CD14-positive monocyte (primary cell): ENCODE results near the gene CAPG. TPM values are rescaled to one million over a fixed set of nuclear protein-coding genes. Genes with fewer than 3 reads are reported as not detected.
"Not testable (repeated sequence)": the region's sequence is repeated elsewhere in the genome, so short reads cannot be mapped to it uniquely, and the experiment has no call there.

Experiments
- DNase-seq, 3 donors: peaks; one replicate each; pipeline ENCODE4 v3.0.0-alpha.2; 2011 to 2022
- H2AFZ ChIP-seq: 2 replicates; pipeline ENCODE4 v1.6.0; 2012; ENCODE audit warnings: mild to moderate bottlenecking, low read depth, low read length, inconsistent platforms; ENCODE audit not compliant: insufficient read depth, poor library complexity, severe bottlenecking
- H3K27ac ChIP-seq, 2 donors: 1 replicate in 1 of 2; 2 replicates in 1 of 2; pipeline ENCODE4 v1.5.1; 2012 to 2013; ENCODE audit warnings: low read length in 2 of 2, control low read depth in 1 of 2, inconsistent platforms in 1 of 2, low read depth in 1 of 2, mild to moderate bottlenecking in 1 of 2
- H3K27me3 ChIP-seq, 2 donors: one replicate each; pipeline versions ENCODE4 v1.6.0 to v1.6.1; 2011 to 2013; ENCODE audit warnings: low read length in 2 of 2; ENCODE audit not compliant: control insufficient read depth in 2 of 2, insufficient read depth in 2 of 2
- H3K36me3 ChIP-seq, 2 donors: replicated peaks in 1 of 2; 1 replicate in 1 of 2; 2 replicates in 1 of 2; pipeline versions ENCODE4 v1.5.1 to v1.6.1; 2012 to 2013; ENCODE audit warnings: low read length in 2 of 2, control low read depth in 1 of 2, inconsistent platforms in 1 of 2, mild to moderate bottlenecking in 1 of 2; ENCODE audit not compliant: insufficient read depth in 2 of 2, control insufficient read depth in 1 of 2
- H3K4me1 ChIP-seq, 2 donors: 1 replicate in 1 of 2; 2 replicates in 1 of 2; pipeline versions ENCODE4 v1.5.1 to v1.6.1; 2012 to 2013; ENCODE audit warnings: low read length in 2 of 2, control low read depth in 1 of 2, inconsistent platforms in 1 of 2, mild to moderate bottlenecking in 1 of 2, moderate library complexity in 1 of 2; ENCODE audit not compliant: insufficient read depth in 2 of 2, control insufficient read depth in 1 of 2
- H3K4me2 ChIP-seq: replicated peaks from 2 replicates; pipeline ENCODE3; 2012; ENCODE audit warnings: low read length, moderate library complexity, mild to moderate bottlenecking; ENCODE audit not compliant: poor library complexity, severe bottlenecking; ENCODE audit errors: extremely low read depth
- H3K4me3 ChIP-seq, 3 experiments: fragments of 200-600 bp in 1 of 3; sonication (generic) in 1 of 3; replicated peaks in 1 of 3; 1 replicate in 2 of 3; 2 replicates in 1 of 3; pipeline ENCODE4 v1.5.1; 2011 to 2013; ENCODE audit warnings: low read length in 3 of 3, mild to moderate bottlenecking in 3 of 3, control low read depth in 2 of 3, low read depth in 2 of 3, inconsistent platforms in 1 of 3, moderate library complexity in 1 of 3
- H3K79me2 ChIP-seq: 2 replicates; pipeline ENCODE4 v1.6.0; 2012; ENCODE audit warnings: mild to moderate bottlenecking, control low read depth, inconsistent platforms, low read length, moderate library complexity; ENCODE audit not compliant: insufficient read depth
- H3K9ac ChIP-seq: 2 replicates; pipeline ENCODE4 v1.6.0; 2017; ENCODE audit warnings: low read length, mild to moderate bottlenecking; ENCODE audit not compliant: insufficient read depth, poor library complexity, severe bottlenecking
- H3K9me3 ChIP-seq, 2 donors: replicated peaks in 1 of 2; 1 replicate in 1 of 2; 2 replicates in 1 of 2; pipeline versions ENCODE4 v1.5.1 to v1.6.1; 2012 to 2013; ENCODE audit warnings: low read length in 2 of 2, control low read depth in 1 of 2; ENCODE audit not compliant: control insufficient read depth in 1 of 2, insufficient read depth in 1 of 2
- H4K20me1 ChIP-seq: 2 replicates; pipeline ENCODE4 v1.6.0; 2012; ENCODE audit warnings: mild to moderate bottlenecking, low read length, control low read depth, moderate library complexity; ENCODE audit not compliant: insufficient read depth
- H3K27ac Mint-ChIP-seq, 7 donors: one replicate each; pipeline ENCODE4 v1.8.0; 2020; ENCODE audit warnings: mild to moderate bottlenecking in 7 of 7, mixed read lengths in 7 of 7, moderate library complexity in 6 of 7, inconsistent platforms in 2 of 7
- H3K27me3 Mint-ChIP-seq, 3 donors: one replicate each; pipeline ENCODE4 v1.8.0; 2021 to 2022; ENCODE audit warnings: low read depth in 3 of 3, mild to moderate bottlenecking in 3 of 3, mixed read lengths in 3 of 3, moderate library complexity in 3 of 3, inconsistent platforms in 1 of 3
- H3K36me3 Mint-ChIP-seq, 2 donors: one replicate each; pipeline ENCODE4 v1.8.0; 2020; ENCODE audit warnings: mixed read lengths in 2 of 2, inconsistent platforms in 1 of 2, mild to moderate bottlenecking in 1 of 2
- H3K4me1 Mint-ChIP-seq: one replicate; pipeline ENCODE4 v1.8.0; 2020; ENCODE audit warnings: mild to moderate bottlenecking, mixed read lengths
- H3K4me3 Mint-ChIP-seq, 2 donors: one replicate each; pipeline ENCODE4 v1.8.0; 2020; ENCODE audit warnings: mild to moderate bottlenecking in 2 of 2, mixed read lengths in 2 of 2, moderate library complexity in 1 of 2
- H3K9me3 Mint-ChIP-seq, 7 donors: one replicate each; pipeline ENCODE4 v1.8.0; 2020 to 2022; ENCODE audit warnings: mixed read lengths in 7 of 7, mild to moderate bottlenecking in 6 of 7, moderate library complexity in 6 of 7, inconsistent platforms in 2 of 7
- CTCF ChIP-seq: fragments of 200-600 bp; IDR thresholded peaks from one replicate; pipeline ENCODE4 v1.8.0; 2022; ENCODE audit warnings: antibody characterized with exemption, mild to moderate bottlenecking
- WGBS: methylation state at CpG from one replicate; pipeline ENCODE4 v1.1.5; 2013; ENCODE audit warnings: missing lambda C conversion rate; ENCODE audit not compliant: insufficient coverage; 5-methylcytosine and 5-hydroxymethylcytosine counted together
- intact Hi-C, 2 donors: fragments of 100-400 bp; cut with micrococcal nuclease; formaldehyde crosslinking; loops; one replicate each; pipeline versions ENCODE4 v1.15.0 to v1.15.1; 2023
- polyA plus RNA-seq, 3 donors: library from polyadenylated mRNA; depleted of rRNA in 1 of 3; unstranded in 2 of 3; stranded (reverse) in 1 of 3; fragments of 300-500 nt in 2 of 3; fragments of >200 nt in 1 of 3; fragmentation: Illumina TruSeq in 2 of 3; gene quantifications; 1 replicate in 2 of 3; 2 replicates in 1 of 3; pipeline ENCODE4 v1.2.3, GENCODE V29; 2012 to 2021

Gene CAPG
- polyA plus RNA-seq, 3 donors: 474 to 847 (median 631) TPM

GRCh38 chr2:85368921-85369320, 41.2 kb downstream of the CAPG start:
- H3K27ac Mint-ChIP-seq: peak overlapping the region in 1 of 7 donors; percentile 66
- Histone ChIP-seq H3K4me2 (no peak overlapping the region), H3K4me1 (no peaks in the 10 kb centered on the region), H3K27ac (no peak overlapping the region), H2AFZ (no peak overlapping the region), H3K27me3 (no peaks in the 10 kb centered on the region), H3K36me3 (peaks cover 6 to 53% of the 10 kb centered on the region in 2 donors), H3K9me3 (peaks cover 0 to 3% of the 10 kb centered on the region in 2 donors), H3K4me3 (no peak overlapping the region), H3K79me2 (no peaks in the 10 kb centered on the region), H4K20me1 (no peaks in the 10 kb centered on the region), H3K9ac (no peak overlapping the region)
- peaks cover 0 to 3% (median 0%) of the 10 kb centered on the region in 7 donors for H3K9me3 Mint-ChIP-seq
- no peaks in the 10 kb centered on the region for H3K27me3 Mint-ChIP-seq
- no peak overlapping the region for H3K4me3 Mint-ChIP-seq
- no peaks in the 10 kb centered on the region for H3K4me1 Mint-ChIP-seq
- intact Hi-C loops: no loop called here
- no peak for TF ChIP-seq CTCF
- peaks cover 47 to 48% of the 10 kb centered on the region in 2 donors for H3K36me3 Mint-ChIP-seq
- no peak for DNase-seq

DNA sequence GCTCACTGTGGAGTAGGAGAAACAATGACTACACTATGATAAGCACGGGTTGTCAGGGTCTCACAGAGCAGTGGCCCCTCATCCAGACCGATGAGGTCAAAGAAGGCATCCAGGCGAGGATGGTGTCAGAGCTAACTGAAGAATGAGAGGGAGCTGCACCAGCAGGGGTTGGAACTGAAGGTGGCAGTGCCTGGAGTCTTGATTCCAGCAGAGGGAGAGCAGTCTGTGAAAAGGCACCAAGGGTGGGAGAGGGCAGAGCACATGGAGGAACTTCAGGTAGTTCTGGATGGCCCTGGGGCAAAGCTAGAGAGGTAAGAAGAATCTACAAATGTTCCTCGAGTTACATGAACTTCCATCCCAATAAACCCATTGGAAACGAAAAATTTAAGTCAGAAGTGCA, 43.0 kb downstream of the CAPG start:
- H3K27me3 Mint-ChIP-seq: no peaks in the 10 kb centered on the region

DNA sequence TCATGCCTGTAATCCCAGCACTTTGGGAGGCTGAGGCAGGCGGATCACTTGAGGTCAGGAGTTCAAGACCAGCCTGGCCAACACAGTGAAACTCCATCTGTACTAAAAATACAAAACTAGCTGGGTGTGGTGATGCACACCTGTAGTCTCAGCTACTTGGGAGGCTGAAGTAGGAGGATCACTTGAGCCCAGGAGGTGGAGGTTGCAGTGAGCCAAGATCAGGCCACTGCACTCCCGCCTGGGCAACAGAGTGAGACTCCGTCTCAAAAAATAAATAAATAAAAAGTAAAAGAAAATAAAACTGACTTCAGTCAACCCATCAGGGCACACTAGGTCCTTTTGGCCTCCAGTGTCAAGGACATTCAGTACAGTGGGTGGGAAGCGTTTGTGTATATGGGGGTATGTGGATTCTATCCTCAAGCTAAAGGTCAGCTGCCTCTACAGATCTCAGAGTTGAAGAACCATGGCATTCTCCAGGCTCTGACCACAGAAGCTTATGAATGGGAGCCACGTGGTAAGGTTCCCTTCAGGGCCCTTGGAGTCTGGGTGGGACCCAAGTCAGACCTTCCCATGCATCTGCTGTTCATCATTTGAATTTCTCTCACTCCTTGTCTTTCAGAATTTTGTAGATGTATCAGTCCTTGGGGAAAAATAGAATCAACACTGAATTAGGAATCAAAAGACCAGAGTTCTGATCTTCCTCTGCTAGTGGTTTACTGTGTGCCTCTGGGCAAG, 47.3 kb downstream of the CAPG start:
- H3K4me2 ChIP-seq, DNase-seq, H3K9ac ChIP-seq, H2AFZ ChIP-seq, H4K20me1 ChIP-seq, H3K79me2 ChIP-seq, H3K4me3 ChIP-seq, H3K4me1 ChIP-seq, H3K27me3 Mint-ChIP-seq, H3K27ac ChIP-seq, intact Hi-C loops, H3K9me3 Mint-ChIP-seq, H3K4me3 Mint-ChIP-seq, H3K4me1 Mint-ChIP-seq, H3K9me3 ChIP-seq, H3K27me3 ChIP-seq: not testable (repeated sequence)
- WGBS: 100% methylated on average over 1 of the region's 5 CpGs
- H3K36me3 Mint-ChIP-seq: peaks cover 62 to 66% of the 10 kb centered on the region in 2 donors
- H3K36me3 ChIP-seq: peaks cover 35 to 71% of the 10 kb centered on the region in 2 donors
- peak overlapping the region in 1 of 7 donors; percentile 33 for H3K27ac Mint-ChIP-seq

More for the DNA sequence above, 43.0 kb downstream of the CAPG start:
- no peaks in the 10 kb centered on the region for H3K27me3 ChIP-seq
- H3K4me2 ChIP-seq: no peak overlapping the region
- no peaks in the 10 kb centered on the region for H4K20me1 ChIP-seq
- Mint-ChIP-seq H3K36me3 (peaks cover 50 to 57% of the 10 kb centered on the region in 2 donors), H3K4me1 (no peaks in the 10 kb centered on the region), H3K4me3 (no peak overlapping the region), H3K27ac (peak overlapping the region in 1 of 7 donors; percentile 31), H3K9me3 (no peaks in the 10 kb centered on the region)
- H3K4me3 ChIP-seq: no peak overlapping the region
- no peak overlapping the region for H3K9ac ChIP-seq
- no peak for TF ChIP-seq CTCF
- no peaks in the 10 kb centered on the region for H3K9me3 ChIP-seq
- H2AFZ ChIP-seq: no peak overlapping the region
- H3K36me3 ChIP-seq: peaks cover 19 to 64% of the 10 kb centered on the region in 2 donors
- no peak overlapping the region for H3K27ac ChIP-seq
- intact Hi-C loops: no loop called here
- no peak for DNase-seq
- H3K4me1 ChIP-seq: no peaks in the 10 kb centered on the region
- no peaks in the 10 kb centered on the region for H3K79me2 ChIP-seq
- 100% methylated on average over 1 of the region's 5 CpGs for WGBS
